ENCODE results near the gene KCNC3.

DNA sequence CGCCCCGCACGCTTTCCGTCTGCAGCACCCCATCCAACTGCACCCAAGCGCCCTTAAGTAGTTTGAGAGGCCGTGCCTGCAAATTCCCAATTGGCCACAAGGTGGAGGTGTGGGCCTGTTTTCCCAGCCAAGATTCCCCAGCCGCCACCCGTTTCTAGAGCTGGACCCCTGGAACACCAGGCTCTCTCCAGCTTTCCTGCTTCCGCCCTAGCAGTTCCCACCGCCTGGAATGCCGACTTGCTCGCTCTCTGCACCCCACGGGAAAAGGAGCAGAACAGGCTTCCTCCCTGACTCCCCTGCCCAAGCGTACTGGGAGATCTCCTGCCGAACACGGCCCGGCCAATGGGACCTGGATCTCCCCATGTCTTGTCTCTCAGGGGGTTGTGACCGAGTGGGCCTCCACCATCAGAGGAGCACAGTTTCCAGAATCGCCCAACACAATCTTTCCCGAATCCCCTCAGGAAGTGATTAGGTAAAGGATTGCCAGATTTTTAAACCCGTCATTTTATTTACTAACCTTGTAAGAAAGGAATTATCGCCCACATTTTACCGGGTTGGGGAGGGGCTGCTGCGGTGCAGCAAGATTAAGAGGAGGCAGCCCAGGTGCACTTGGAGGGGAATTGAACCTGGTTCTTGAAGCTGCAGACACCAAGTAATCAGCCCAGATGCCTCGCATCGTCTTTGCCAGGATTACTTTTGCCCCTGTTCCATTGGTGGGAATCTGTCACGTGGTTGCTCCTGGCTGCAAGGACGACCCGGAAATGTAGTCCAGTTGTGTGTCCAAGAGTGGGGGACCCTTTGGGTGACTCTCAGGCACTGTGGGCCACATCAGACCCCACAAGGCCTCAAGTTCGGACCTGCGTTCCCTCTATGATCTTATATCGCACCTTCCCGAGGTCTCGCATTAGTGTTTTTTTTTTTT is 39.7 kb upstream of the KCNC3 start:
- TF ChIP-seq, protein P1, sequence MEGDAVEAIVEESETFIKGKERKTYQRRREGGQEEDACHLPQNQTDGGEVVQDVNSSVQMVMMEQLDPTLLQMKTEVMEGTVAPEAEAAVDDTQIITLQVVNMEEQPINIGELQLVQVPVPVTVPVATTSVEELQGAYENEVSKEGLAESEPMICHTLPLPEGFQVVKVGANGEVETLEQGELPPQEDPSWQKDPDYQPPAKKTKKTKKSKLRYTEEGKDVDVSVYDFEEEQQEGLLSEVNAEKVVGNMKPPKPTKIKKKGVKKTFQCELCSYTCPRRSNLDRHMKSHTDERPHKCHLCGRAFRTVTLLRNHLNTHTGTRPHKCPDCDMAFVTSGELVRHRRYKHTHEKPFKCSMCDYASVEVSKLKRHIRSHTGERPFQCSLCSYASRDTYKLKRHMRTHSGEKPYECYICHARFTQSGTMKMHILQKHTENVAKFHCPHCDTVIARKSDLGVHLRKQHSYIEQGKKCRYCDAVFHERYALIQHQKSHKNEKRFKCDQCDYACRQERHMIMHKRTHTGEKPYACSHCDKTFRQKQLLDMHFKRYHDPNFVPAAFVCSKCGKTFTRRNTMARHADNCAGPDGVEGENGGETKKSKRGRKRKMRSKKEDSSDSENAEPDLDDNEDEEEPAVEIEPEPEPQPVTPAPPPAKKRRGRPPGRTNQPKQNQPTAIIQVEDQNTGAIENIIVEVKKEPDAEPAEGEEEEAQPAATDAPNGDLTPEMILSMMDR (tag by site-specific recombination; IDR thresholded peaks at IDR 0.05) = peak; percentile 82
- TF ChIP-seq, protein P2, sequence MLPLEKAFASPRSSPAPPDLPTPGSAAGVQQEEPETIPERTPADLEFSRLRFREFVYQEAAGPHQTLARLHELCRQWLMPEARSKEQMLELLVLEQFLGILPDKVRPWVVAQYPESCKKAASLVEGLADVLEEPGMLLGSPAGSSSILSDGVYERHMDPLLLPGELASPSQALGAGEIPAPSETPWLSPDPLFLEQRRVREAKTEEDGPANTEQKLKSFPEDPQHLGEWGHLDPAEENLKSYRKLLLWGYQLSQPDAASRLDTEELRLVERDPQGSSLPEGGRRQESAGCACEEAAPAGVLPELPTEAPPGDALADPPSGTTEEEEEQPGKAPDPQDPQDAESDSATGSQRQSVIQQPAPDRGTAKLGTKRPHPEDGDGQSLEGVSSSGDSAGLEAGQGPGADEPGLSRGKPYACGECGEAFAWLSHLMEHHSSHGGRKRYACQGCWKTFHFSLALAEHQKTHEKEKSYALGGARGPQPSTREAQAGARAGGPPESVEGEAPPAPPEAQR (tag by site-specific recombination; IDR thresholded peaks at IDR 0.05) = no peak
- no peak for TF ChIP-seq HOXA7 (CRISPR knock-in tag; IDR thresholded peaks at IDR 0.05; ENCODE audit: borderline replicate concordance)
- TF ChIP-seq ZNF530 (tag by site-specific recombination; IDR thresholded peaks at IDR 0.05; ENCODE audit: low read depth) = no peak
- no peak for TF ChIP-seq SETDB1 (IDR thresholded peaks at IDR 0.05; ENCODE audit: insufficient read length, low read length)
- TF ChIP-seq, protein P3, sequence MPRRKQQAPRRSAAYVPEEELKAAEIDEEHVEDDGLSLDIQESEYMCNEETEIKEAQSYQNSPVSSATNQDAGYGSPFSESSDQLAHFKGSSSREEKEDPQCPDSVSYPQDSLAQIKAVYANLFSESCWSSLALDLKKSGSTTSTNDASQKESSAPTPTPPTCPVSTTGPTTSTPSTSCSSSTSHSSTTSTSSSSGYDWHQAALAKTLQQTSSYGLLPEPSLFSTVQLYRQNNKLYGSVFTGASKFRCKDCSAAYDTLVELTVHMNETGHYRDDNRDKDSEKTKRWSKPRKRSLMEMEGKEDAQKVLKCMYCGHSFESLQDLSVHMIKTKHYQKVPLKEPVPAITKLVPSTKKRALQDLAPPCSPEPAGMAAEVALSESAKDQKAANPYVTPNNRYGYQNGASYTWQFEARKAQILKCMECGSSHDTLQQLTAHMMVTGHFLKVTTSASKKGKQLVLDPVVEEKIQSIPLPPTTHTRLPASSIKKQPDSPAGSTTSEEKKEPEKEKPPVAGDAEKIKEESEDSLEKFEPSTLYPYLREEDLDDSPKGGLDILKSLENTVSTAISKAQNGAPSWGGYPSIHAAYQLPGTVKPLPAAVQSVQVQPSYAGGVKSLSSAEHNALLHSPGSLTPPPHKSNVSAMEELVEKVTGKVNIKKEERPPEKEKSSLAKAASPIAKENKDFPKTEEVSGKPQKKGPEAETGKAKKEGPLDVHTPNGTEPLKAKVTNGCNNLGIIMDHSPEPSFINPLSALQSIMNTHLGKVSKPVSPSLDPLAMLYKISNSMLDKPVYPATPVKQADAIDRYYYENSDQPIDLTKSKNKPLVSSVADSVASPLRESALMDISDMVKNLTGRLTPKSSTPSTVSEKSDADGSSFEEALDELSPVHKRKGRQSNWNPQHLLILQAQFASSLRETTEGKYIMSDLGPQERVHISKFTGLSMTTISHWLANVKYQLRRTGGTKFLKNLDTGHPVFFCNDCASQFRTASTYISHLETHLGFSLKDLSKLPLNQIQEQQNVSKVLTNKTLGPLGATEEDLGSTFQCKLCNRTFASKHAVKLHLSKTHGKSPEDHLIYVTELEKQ (tag by site-specific recombination; IDR thresholded peaks at IDR 0.05; ENCODE audit: borderline replicate concordance) = no peak
- no peak for TF ChIP-seq ZSCAN23 (tag by site-specific recombination; IDR thresholded peaks at IDR 0.05)
- peak; percentile 37; the same call in 1 of the 2 replicates for TF ChIP-seq MZF1 (tag by site-specific recombination; IDR thresholded peaks at IDR 0.05; ENCODE audit: borderline replicate concordance)
- 0 out of 2 replicates have a peak, but pooled peaks have one; percentile 38 for TF ChIP-seq ZFP37 (tag by site-specific recombination; IDR thresholded peaks at IDR 0.05)
- TF ChIP-seq ZNF354C (tag by site-specific recombination; IDR thresholded peaks at IDR 0.05; ENCODE audit: borderline replicate concordance, low read depth) = no peak
- no peak for TF ChIP-seq PRDM1 (tag by site-specific recombination; IDR thresholded peaks at IDR 0.05)
- TF ChIP-seq, protein P4, sequence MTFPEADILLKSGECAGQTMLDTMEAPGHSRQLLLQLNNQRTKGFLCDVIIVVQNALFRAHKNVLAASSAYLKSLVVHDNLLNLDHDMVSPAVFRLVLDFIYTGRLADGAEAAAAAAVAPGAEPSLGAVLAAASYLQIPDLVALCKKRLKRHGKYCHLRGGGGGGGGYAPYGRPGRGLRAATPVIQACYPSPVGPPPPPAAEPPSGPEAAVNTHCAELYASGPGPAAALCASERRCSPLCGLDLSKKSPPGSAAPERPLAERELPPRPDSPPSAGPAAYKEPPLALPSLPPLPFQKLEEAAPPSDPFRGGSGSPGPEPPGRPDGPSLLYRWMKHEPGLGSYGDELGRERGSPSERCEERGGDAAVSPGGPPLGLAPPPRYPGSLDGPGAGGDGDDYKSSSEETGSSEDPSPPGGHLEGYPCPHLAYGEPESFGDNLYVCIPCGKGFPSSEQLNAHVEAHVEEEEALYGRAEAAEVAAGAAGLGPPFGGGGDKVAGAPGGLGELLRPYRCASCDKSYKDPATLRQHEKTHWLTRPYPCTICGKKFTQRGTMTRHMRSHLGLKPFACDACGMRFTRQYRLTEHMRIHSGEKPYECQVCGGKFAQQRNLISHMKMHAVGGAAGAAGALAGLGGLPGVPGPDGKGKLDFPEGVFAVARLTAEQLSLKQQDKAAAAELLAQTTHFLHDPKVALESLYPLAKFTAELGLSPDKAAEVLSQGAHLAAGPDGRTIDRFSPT (tag by site-specific recombination; IDR thresholded peaks at IDR 0.05) = no peak
- TF ChIP-seq ZNF121 (tag by site-specific recombination; IDR thresholded peaks at IDR 0.05) = no peak
- TF ChIP-seq ZNF10 (tag by site-specific recombination; IDR thresholded peaks at IDR 0.05) = no peak

All from HEK293 (cell line).